Kidney epithelial cell (primary cell): Measurements from ENCODE around the gene GCAT. TPM values are rescaled to one million over a fixed set of nuclear protein-coding genes. Genes with fewer than 3 reads are reported as not detected.

Source experiments
- DNase-seq: peaks from one replicate; pipeline ENCODE4 v3.0.0-alpha.2; 2010; ENCODE audit warnings: low read depth
- H3K27me3 ChIP-seq: 2 replicates; pipeline ENCODE4 v1.6.0; 2011; ENCODE audit warnings: low read length; ENCODE audit not compliant: control insufficient read depth, insufficient read depth
- H3K36me3 ChIP-seq: 2 replicates; pipeline ENCODE4 v1.5.1; 2011; ENCODE audit warnings: low read length; ENCODE audit not compliant: control insufficient read depth, insufficient read depth
- H3K4me3 ChIP-seq: 2 replicates; pipeline ENCODE4 v1.5.1; 2011; ENCODE audit warnings: low read depth, mild to moderate bottlenecking, control low read depth, low read length
- total RNA-seq: library from RNA; depleted of rRNA; stranded (reverse); fragments of >200 nt; gene quantifications from 2 replicates; pipeline ENCODE4 v1.2.3, GENCODE V29; 2015
- TF ChIP-seq, protein P1 (sequence below): IDR thresholded peaks from 2 replicates; pipeline ENCODE4 v1.5.1; 2011; ENCODE audit warnings: mild to moderate bottlenecking, moderate library complexity, low read length, control low read depth, inconsistent platforms; ENCODE audit not compliant: insufficient read depth, poor library complexity, severe bottlenecking

GCAT gene
- total RNA-seq, 1 donor from 2014 or later = 37.4 TPM

DNA sequence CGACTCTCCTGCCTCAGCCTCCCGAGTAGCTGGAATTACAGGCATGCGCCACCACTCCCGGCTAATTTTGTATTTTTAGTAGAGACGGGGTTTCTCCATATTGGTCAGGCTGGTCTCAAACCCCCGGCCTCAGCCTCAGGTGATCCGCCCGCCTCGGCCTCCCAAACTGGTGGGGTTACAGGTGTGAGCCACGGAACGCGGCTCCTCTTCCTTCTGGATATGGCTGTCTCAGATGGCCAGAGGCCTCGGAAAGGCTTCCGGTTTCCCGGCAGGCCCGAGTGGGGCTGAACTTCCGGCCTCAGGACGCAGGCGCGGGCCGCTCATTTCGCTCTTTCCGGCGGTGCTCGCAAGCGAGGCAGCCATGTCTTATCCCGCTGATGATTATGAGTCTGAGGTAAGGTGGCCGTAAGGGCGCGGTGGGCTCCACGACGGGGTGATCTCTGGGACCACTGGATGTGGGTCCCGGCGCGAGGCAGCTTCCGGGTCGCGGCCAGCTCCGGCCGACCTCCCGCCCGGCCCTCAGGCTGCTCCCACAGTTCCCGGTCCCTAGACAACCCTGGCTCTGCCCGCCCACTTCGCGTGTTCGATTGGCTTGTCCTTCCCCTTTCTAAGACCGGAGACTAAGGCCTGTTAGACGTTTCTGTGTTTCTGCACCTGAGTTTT lies 41.5 kb downstream of the GCAT start, which contains the start of gene EIF3L:
TSS of gene EIF3L (plus strand) at position 331 of the 663 bp plus-strand sequence. CDS start at position 362, 31 bp downstream.
- Histone ChIP-seq H3K36me3 (peaks cover 2% of the 10 kb centered on the region), H3K27me3 (no peaks in the 10 kb centered on the region), H3K4me3 (peak within 1 kb of the TSS; percentile 91)
- TF ChIP-seq, protein P1, sequence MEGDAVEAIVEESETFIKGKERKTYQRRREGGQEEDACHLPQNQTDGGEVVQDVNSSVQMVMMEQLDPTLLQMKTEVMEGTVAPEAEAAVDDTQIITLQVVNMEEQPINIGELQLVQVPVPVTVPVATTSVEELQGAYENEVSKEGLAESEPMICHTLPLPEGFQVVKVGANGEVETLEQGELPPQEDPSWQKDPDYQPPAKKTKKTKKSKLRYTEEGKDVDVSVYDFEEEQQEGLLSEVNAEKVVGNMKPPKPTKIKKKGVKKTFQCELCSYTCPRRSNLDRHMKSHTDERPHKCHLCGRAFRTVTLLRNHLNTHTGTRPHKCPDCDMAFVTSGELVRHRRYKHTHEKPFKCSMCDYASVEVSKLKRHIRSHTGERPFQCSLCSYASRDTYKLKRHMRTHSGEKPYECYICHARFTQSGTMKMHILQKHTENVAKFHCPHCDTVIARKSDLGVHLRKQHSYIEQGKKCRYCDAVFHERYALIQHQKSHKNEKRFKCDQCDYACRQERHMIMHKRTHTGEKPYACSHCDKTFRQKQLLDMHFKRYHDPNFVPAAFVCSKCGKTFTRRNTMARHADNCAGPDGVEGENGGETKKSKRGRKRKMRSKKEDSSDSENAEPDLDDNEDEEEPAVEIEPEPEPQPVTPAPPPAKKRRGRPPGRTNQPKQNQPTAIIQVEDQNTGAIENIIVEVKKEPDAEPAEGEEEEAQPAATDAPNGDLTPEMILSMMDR = no peak
- DNase-seq = peak; percentile 69

DNA sequence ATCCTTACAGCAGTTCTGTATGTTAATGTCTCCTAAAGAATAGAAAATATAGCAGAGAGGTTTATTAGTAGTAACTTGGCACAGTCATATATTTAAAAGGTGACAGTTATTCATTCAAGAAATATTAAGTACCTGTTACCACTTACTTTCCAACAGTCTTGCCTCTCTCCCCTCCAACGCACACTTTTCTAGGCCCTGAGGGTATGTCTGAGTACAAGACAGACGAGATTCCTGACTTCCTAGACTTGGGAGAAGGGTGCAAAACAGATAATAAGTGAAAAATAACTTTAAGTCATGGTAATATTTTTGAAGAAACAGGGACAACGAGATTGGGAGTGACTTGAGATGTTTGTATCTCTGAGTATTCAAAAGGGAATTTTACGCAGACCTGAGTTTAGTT lies 43.1 kb downstream of the GCAT start:
- no peak for DNase-seq
- peaks cover 3% of the 10 kb centered on the region for H3K36me3 ChIP-seq
- TF ChIP-seq, protein P1 = no peak
- H3K27me3 ChIP-seq = no peaks in the 10 kb centered on the region
- no peak overlapping the region for H3K4me3 ChIP-seq

DNA sequence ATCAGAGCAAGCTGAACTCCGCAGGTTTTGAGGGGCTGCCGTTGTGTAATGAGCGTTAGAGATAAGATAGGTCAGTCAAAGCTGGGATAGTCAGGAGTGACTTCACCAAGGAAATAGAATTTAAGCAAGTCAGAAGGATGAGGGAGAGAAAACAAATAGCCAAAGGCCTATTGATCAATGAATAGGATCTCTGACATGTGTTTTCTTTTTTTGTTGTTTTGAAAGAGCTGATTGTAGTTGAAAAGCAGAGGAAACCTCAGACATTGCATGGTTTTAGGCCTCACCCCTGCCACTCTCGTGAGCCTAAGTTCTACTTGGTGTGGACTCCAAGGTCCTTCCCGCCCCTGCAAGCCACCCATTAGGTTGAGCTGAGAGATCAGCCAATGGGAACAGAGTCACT lies 44.7 kb downstream of the GCAT start:
- Histone ChIP-seq H3K36me3 (peaks cover 3% of the 10 kb centered on the region), H3K27me3 (no peaks in the 10 kb centered on the region), H3K4me3 (no peak overlapping the region)
- TF ChIP-seq, protein P1 = no peak
- no peak for DNase-seq

DNA sequence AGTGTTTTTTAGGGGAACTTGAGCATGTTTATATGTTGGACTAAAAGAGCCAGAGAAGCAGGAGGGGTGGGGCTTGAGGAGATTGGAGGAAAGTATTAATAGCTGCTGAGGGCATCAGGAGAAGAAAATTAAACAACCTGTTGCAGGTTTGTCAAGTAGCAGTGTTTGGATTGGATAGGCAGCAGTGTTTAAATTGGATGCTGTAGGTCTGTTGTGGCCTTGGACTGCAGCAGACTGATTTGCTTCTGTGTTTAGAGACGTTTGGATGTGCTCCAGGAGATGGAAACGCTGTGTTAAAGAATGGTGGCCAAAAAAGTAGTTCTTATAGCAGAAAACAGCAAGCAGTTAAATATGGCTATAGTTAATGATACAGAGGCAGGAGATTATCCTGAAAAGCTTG lies 47.2 kb downstream of the GCAT start:
- TF ChIP-seq, protein P1 = no peak
- Histone ChIP-seq H3K4me3 (no peak overlapping the region), H3K36me3 (peaks cover 3% of the 10 kb centered on the region), H3K27me3 (no peaks in the 10 kb centered on the region)
- no peak for DNase-seq

DNA sequence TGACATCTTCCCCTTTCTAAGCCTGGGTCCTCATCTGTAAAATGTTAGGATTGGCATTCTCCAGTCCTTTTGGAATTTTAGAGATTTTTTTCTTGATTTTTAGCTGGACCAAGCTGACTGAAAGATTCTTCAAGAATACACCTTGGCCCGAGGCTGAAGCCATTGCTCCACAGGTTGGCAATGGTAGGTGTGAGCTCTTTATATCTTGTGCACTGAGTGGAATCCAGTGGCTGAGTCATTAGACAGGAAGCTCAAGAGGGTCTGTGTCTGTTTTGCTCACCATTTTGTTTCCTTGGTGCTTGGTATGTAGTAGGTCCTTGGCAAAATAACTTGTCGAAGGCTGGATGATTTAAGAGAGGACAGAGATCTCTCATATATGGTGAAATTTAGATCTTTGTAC lies 47.7 kb downstream of the GCAT start:
- Histone ChIP-seq H3K36me3 (peaks cover 3% of the 10 kb centered on the region), H3K27me3 (no peaks in the 10 kb centered on the region), H3K4me3 (no peak overlapping the region)
- no peak for DNase-seq
- TF ChIP-seq, protein P1 = no peak
